ENCODE measurements around the gene DNA2. TPM values are rescaled to one million over a fixed set of nuclear protein-coding genes. Genes with fewer than 3 reads are reported as not detected.
A peak's percentile ranks its signal among the peaks of the same experiment; 100 is the strongest.

DNA2 gene
- total and polyA plus RNA-seq, 2 of the 13 experiments (the other 11 are each of a cell fraction or from before 2014, with no cell fraction given): 4.8 to 27.3 TPM

- TF ChIP-seq RORA (CRISPR knock-in tag; IDR thresholded peaks at IDR 0.05) (no peak), REXO4 (CRISPR knock-in tag; IDR thresholded peaks at IDR 0.05; ENCODE audit: borderline replicate concordance) (no peak), SIX4 (CRISPR knock-in tag; IDR thresholded peaks at IDR 0.05) (no peak), ZNF451 (CRISPR knock-in tag; IDR thresholded peaks at IDR 0.05) (peak; percentile 92; the same call in 1 of the 2 replicates), ISX (CRISPR knock-in tag; conservative IDR thresholded peaks at IDR 0.05) (peak; percentile 95; the same call in 1 of the 2 replicates), ZNF460 (CRISPR knock-in tag; IDR thresholded peaks at IDR 0.05; ENCODE audit: borderline replicate concordance) (no peak), ZBTB49 (CRISPR knock-in tag; IDR thresholded peaks at IDR 0.05; ENCODE audit: borderline replicate concordance) (no peak; the same call in 1 of the 2 replicates), KLF6 (CRISPR knock-in tag; IDR thresholded peaks at IDR 0.05) (0 out of 2 replicates have a peak, but pooled peaks have one; percentile 62), SALL1 (CRISPR knock-in tag; IDR thresholded peaks at IDR 0.05) (peak; percentile 85), NKX3-1 (CRISPR knock-in tag; IDR thresholded peaks at IDR 0.05) (peak; percentile 91; the same call in 1 of the 2 replicates), MLXIP (CRISPR knock-in tag; IDR thresholded peaks at IDR 0.05; ENCODE audit: borderline replicate concordance) (no peak; the same call in 1 of the 2 replicates), MYC (CRISPR knock-in tag; IDR thresholded peaks at IDR 0.05; ENCODE audit: borderline replicate concordance) (peak; percentile 94), CEBPB (IDR thresholded peaks at IDR 0.05; ENCODE audit: borderline replicate concordance, low read depth, low read length) (no peak), ZNF605 (CRISPR knock-in tag; IDR thresholded peaks at IDR 0.05) (peak; percentile 88; the same call in 1 of the 2 replicates), FUBP1 (CRISPR knock-in tag; IDR thresholded peaks at IDR 0.05; ENCODE audit: borderline replicate concordance) (no peak), HNF1A (IDR thresholded peaks at IDR 0.05; ENCODE audit: low read depth) (no peak), HNF1A (CRISPR knock-in tag; IDR thresholded peaks at IDR 0.05; ENCODE audit: borderline replicate concordance) (no peak; the same call in 1 of the 2 replicates)
Measured at GRCh38 chr10:68471586-68472408, at the start of gene DNA2 (continued).

All from HepG2 (cell line).